Activated naive CD4-positive, alpha-beta T cell (primary cell): ENCODE data around the gene AMZ2.
"Not testable (repeated sequence)": the region's sequence is repeated elsewhere in the genome, so short reads cannot be mapped to it uniquely, and the experiment has no call there.

ENCODE experiments used
- DNase-seq, 4 experiments: peaks; one replicate each; lab custom pipeline; 2025; lab: John Stamatoyannopoulos, UW

The AMZ2 gene, protein sequence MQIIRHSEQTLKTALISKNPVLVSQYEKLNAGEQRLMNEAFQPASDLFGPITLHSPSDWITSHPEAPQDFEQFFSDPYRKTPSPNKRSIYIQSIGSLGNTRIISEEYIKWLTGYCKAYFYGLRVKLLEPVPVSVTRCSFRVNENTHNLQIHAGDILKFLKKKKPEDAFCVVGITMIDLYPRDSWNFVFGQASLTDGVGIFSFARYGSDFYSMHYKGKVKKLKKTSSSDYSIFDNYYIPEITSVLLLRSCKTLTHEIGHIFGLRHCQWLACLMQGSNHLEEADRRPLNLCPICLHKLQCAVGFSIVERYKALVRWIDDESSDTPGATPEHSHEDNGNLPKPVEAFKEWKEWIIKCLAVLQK

DNA sequence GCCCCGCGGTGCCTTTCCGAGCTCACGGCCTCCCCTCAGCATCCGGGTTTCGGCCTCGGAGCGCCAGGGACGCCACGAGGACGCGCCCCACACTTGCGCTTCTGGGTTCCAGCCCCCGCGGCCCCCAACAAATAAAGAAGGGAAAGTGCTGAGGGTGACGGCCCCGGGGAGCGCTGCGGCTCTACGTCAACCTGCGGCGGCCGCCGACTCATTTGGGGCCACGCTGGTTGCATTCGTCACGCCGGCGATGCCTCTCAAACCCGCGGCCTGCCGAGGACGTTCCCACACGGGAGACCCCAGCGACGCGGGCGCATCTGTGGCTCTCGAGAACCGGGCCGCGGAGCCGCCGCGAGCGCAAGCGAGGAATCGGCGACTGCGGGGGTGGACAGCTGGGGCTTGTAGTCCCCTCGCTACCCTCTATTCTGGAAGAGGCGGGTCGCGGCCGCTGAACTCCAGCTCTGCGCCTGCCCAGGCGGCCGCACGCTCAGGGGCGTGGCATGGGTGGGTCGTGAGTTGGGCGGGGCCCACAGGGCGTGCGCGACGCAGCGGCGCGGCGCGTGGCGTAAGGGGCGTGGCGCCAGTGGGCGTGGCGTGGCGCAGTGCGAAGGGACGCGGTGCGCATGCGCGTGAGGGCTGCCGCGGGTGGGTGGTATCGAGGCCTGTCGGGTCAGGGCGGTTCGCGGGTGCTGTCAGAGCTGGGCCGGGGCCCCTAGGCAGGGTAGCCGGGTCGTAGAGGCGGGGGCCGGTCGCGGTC is at the start of gene AMZ2:
TSS of gene AMZ2 (plus strand) at position 599 of the 754 bp plus-strand sequence. CDS start 2,145 bp downstream, outside the sequence.
- DNase-seq, result peak; percentile 98

DNA sequence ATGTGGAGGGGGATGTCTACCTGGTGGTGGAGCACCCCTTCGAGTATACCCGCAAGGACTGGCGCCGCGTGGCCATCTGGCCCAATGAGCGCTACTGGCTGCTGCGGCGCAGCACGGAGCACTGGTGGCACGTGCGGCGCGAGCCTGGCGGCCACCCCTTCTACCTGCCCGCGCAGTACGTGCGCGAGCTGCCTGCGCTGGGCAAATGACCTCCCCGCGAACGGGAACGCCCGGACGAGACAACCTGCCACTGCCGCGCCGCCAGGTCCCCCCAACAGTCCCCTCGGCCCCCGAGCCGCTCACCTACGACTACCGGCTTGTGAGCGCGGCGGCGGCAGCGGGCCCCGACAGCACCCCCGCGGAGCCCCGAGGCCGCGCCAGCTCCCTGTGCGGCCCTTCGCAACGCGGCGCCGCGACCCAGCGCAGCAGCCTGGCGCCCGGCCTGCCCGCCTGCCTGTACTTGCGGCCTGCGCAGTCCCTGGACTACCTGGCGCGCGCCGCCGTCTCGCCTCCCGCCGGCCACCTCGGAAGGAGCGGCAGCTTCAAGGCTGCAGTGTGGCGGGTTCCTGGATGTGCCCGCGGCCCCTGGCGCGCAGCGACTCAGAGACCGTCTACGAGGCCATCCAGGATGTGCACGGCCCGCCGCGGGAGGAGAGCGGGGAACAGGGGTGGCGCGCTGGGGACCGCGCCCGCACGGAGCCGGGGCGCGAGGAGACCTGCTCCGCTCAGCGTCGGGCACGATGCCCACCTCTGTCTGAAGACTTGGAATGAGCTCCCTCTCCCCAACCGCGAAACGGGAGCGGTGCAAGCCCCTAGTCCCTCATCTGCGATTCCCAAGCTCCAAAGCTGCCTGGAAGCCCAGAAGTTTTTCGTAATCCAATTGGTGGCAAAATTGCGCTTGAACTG is 48.7 kb upstream of the AMZ2 start:
- DNase-seq, result peak in 1 of 4 experiments; percentile 22

DNA sequence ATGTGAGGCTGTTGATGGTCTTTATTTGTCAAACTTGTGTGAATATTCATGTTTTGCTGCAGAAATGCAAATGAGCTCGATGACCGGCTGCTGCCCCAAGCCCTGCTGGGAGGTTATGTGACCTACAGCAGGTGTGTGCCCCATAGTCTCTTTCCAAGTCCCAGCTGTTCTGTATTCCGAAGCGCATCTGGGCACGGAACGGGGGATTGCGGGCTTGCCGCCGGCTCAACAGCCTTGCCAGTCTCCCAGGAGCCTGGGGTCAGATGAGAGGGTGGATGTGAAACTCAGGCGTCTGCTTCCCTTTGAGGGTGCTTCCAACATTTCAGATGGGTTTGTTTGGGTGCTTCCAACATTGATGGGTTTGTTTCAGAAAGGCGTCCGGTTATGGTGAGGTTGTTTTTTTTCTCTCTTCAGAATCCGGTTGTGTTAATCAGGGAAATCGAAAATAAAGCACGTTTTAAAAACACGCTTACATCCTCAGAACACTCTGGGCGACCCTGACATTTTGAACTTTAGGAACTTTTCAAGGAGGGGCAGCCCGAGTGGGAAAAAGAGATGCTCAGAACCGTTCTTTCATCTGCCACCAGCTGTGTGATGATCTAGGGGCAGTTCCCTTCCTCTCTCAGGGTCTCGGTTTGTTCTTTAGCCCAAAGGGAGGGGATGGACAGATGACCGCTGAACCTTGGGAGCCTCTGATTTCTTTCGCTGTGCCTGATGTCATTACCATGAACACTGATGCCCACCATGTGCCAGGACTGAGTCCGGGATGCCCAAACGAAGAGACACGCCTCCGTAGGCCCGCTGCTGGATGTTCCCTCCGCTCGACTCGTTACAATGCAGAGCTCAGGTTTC is 47.8 kb upstream of the AMZ2 start:
- no peak for DNase-seq

DNA sequence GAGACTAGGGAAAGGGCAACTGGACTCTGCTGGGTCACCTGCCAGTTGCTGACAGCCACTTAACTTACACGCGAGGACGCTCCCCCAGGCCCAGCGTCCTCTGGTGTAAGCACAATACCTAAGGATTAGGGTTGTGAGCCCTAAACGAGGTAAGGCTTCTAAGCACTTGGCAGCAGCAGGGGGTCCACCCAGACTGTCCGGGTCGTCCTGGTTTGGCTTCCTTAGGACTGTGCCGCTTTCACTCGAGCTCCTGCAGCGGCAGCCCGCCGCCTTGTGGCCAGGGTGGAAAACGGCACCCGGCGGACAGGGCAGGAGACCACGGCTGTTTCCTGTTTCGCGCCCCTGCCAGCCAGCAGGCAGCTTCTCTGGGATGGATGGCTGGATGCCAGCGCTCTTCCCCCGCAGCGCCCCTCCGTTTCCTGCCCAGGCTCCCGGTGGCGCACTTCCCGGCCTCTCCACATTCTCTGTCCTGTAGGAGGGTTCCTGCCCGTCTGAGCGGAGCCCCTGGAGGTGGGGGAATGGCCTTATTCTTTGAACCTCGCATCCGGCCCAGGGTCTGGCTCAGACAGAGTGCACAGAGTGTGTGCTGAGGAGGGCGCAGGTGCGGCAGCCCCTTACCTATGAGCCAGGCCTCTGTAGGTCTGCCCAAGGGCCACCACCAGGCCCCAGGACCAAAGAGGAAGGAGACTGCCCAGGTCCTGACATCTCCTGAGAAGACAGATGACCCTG is 47.0 kb upstream of the AMZ2 start:
- peak; percentile 36 to 62 (median 52) for DNase-seq

DNA sequence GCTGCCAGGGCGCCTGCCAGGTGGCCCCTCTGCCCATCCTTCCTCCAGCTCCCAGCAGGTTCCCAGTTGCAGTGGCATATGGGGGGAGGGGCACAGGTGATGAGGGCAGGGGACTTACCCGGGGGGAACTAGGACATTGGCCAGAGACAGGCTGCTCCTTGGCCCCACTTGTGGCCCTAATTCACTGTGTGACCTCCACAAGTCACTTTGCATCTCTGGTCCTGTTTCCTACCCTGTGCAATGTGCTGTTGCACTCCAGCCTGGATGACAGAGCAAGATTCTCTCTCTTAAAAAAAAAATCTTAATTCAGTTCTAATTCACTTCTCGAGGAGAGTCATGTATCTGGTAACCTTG is 46.4 kb upstream of the AMZ2 start:
- not testable (repeated sequence) for DNase-seq

DNA sequence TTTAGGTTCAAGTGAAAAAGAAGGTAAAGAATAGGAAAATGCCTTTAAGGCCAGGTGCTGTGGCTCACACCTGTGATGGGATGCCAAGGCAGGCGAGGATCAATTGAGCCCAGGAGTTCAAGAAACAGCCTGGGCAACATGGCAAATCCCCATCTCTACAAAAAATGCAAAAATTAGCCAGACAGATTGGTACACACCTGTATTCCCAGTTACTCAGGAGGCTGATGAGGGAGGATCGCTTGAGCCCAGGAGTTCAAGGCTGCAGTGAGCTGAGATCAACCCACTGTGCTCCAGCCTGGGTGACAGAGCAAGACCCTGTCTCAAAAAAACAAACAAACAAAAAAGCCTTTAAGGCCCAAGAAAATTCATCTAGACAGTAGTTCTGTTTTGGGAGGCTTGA is 45.5 kb upstream of the AMZ2 start:
- DNase-seq, result not testable (repeated sequence)

DNA sequence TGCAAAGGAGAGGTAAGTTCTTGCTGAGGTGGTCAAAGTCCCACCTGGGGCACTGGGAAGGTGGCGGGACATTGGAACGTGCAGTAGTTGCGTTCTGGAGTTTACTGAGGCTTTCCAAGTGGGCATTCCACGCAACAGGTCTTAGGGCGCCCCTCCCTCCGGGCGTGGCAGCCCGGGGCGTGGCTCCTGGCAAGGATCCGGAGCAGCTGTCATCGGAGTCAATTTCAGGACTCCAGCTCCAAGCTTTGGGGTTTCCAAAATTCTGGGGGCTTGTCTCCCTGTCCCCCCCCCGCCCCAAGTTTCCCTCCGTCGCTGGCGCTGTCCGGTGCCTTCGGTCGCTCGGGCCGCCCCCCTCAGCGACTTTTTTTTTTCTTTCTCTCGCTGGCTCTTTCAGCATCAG is 43.1 kb upstream of the AMZ2 start:
- no peak for DNase-seq

DNA sequence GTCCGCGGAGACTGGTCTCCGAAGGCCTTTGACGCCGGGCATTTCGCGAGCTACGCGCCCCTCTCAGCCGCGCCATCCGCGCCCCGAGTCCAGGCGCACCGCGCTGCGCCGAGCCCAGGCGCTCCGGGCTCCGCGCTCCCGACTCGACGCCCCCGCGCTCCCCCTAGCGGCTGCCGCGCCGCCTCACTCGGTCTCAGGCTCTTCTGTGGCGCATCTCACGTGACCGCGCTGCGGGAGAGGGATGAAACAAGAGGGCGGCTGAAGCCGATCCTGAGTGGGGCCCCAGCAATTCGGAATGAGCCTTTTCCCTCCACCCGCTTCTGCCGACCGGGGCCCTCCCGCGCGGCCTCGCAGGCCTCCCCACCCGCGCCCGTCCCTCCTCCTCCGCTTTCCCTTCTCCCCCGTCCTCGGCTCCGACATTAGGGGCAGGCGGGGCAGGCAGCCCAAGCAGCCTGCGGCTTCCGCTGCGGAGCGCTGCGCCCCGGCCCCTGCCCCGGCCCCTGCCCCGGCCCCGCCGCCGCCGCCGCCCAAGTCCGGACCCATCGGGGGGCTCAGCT is 42.5 kb upstream of the AMZ2 start:
- peak; percentile 78 to 88 (median 85) for DNase-seq

DNA sequence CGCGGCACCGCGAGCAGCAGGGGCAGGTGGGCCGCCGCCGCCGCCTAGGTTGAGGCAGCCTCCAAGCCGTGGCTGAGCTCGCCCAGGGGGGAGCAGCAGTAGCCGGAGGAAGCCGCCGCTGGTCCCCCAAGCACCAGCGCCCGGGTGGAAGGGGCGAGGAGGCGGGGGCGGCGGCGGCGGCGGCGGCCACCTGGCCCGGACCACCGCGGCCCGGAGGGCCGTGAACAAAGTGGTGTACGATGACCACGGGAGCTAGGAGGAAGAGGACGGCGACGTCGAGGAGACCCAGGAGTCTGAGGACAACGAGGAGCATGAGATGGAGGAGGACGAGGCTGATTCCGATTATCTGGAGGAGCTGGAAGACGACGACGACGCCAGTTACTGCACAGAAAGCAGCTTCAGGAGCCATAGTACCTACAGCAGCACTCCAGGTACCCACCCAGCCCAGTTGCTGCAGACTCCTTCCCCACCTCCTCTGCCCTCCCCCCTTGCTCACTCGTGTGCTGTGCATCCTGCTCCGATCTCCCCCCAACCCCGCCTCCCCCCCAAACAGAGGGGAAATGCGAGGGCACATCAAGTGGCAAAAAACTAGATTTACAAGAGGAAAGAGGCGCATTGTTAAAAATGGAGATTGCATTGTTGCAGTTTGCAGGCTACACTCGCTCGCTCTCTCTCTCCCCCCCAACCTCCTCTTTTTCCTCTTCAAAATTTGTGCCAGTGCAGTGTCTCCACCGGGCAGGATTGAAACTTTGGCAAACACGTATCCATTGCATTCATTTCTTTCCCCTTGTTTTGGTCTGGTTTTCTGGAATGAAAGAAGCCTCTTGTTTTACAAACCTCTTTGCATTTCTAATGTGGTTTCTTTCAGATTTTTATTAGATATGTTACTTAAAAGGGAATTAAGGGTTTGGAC is 41.8 kb upstream of the AMZ2 start:
- DNase-seq, result peak in 2 of 4 experiments; percentile 40 to 53

DNA sequence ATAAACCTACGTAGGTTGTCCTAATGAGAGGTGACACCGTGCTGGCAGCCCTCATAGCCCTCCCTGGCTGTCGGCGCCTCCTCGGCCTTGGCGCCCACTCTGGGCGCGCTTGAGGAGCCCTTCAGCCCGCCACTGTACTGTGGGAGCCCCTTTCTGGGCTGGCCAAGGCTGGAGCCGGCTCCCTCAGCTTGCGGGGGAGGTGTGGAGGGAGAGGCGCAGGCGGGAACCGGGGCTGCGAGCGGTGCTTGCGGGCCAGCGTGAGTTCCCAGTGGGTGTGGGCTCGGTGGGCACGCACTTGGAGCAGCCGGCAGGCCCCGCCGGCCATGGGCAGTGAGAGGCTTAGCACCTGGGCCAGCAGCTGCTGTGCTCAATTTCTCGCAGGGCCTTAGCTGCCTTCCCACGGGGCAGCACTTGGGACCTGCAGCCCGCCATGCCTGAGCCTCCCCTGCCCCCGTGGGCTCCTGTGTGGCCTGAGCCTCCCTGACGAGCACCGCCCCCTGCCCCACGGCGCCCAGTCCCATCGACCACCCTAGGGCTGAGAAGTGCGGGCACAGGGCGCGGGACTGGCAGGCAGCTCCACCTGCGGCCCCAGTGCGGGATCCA is 40.1 kb upstream of the AMZ2 start:
- no peak for DNase-seq

DNA sequence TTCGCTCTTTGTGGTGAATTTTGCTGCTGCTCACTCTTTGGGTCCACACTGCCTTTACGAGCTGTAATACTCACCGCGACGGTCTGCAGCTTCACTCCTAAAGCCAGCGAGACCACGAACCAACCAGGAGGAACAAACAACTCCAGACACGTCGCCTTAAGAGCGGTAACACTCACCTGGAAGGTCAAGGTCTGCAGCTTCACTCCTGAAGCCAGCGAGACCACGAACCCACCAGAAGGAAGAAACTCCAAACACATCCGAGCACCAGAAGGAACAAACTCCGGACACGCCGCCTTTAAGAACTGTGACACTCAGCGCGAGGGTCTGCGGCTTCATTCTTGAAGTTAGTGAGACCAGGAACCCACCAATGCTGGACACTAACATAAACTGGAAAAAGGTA is 39.2 kb upstream of the AMZ2 start:
- DNase-seq, result not testable (repeated sequence)

DNA sequence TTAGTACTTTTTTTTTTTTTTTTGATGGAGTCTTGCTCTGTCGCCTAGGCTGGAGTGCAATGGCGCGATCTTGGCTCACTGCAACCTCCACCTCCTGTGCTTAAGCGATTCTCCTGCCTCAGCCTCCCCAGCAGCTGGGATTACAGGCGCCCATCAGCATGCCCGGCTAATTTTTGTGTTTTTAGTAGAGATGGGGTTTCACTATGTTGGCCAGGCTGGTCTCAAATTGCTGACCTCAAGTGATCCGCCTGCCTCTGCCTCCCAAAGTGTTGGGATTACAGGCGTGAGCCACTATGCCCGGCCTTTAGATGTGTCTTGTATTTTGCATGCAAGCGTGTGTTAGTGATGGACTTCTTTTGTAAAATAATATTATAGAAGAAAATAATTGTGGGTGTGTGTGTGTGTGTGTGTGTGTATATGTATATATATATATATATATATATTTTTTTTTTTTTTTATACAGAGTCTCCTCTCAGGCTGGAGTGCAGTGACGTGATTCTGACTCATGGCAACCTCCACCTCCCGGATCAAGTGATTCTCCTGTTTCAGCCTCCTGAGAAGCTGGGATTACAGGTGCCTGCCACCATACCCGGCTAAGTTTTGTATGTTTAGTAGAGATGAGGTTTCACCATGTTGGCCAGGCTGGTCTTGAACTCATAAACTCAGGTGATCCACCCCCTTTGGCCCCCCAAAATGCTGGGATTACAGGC is 38.5 kb upstream of the AMZ2 start:
- not testable (repeated sequence) for DNase-seq

DNA sequence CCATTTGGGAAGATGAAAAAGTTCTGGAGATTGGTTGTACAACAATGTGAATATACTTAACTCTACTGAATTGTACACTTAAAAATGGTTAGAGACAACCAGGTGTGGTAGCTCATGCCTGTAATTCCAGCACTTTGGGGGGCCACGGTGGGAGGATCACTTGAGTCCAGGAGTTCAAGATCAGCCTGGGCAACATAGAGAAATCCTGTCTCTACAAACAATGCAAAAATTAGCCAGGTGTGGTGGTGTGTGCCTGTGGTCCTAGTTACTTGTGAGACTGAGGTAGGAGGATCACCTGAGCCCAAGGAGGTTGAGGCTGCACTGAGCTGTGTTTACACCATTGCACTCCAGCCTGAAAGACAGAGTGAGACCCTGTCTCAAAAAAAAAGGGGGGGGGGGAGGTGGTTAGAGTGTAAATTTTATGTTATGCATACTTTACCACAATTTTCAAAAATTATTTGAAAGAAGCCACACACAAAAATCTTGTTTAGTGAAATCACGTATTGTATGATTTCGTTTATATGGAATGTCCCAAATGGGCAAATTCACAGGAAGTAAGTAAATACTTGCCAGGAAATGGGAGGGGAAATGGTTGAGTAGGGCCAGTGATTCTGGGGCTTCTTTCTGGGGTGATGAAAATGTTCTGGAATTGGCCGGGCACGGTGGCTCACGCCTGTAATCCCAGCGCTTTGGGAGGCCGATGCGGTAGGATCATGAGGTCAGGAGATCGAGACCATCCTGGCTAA is 37.1 kb upstream of the AMZ2 start:
- no peak for DNase-seq

DNA sequence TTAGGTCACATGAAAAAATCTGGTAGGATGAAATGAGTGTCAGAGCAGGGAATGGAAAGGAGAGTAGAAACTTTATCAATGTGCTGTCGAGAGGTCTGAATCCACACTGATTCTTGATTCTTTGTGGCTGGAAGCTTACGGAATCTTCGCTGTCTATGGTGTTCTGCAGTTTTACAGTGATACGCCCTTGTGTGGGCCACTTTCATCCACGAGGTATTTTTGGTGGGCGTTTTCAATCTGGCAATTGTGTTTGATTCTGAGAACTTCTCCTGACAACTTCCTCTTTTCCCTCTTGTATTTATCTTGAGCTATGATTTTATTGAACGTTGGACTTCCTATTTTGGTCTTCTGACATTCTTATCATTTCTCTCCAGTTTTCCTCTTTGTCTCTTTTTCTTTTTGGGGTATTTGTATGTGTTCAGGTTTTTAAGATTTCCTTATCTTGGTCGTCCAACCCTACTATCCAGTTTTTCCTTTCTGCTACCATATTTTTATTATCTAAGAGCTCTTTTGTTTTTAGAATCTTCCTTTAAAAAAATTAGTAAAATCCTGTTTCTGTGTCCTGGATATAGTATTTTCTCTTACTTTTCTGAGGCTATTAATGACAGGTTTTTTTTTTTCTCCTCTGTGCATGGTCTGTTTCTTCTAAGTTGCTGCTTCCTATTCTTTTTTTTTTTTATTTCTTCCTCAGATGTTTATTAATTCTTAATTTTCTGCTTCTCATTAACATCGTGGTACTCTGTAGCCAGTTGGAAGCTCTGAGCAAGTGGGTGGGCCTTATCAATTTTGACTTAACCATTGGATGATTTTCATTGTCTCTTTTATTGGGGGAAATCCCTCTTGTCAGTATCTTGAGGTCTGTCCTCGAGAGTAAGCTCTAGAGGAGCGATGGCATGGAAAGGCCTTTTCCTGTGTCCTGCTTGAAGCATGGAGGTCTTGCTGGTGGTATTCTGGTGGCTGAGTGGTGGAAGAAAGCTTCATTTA is 34.1 kb upstream of the AMZ2 start:
- not testable (repeated sequence) for DNase-seq

DNA sequence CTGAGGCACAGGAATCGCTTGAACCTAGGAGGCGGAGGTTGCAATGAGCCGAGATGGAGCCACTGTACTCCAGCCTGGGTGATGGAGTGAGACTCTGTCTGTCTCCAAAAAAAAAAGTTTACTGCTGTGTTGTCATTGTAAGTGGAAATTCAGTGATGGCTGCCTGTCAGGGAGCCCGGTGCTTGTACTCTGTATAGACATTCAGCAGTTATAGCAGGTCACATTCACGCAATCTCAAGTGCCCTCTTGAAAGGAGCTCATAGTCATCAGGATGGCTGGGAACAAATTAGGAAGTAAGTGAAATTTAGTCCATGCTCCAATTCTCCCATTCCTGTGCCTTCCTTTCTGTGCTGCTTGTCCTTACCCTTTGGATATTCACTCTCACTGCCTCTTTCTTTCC is 32.4 kb upstream of the AMZ2 start:
- not testable (repeated sequence) for DNase-seq

DNA sequence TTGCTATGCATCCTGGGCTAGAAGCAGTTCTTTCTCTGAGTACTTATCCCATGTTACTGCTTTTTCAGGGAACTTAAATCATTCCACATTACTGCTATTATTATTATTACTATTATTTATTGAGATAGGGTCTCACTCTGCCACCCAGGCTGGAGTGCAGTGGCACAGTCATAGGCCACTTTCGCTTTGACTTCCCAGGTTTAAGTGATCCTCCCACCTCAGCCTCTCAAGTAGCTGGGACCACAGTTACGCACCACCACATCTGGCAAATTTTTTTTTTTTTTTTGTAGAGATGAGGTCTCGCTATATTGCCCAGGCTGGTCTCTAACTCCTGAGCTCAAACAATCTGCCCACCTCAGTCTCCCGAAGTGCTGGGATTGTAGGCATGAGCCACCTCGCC is 28.4 kb upstream of the AMZ2 start:
- DNase-seq, result not testable (repeated sequence)
